CD4-positive, alpha-beta T cell treated with Interleukin-17A for 1 hour (primary cell): ENCODE results near the gene PSMD14.

ENCODE experiments used
- DNase-seq: peaks from one replicate; pipeline ENCODE4 v3.0.0-alpha.2; 2020

Gene PSMD14

GRCh38 chr2:161386228-161386824 is 78.1 kb downstream of the PSMD14 start:
- DNase-seq, result no peak

- DNase-seq, result no peak
Observed at GRCh38 chr2:161388146-161388779, 80.0 kb downstream of the PSMD14 start.

GRCh38 chr2:161391737-161392506 is 83.7 kb downstream of the PSMD14 start:
- no peak for DNase-seq

GRCh38 chr2:161400076-161400475 is 91.9 kb downstream of the PSMD14 start:
- no peak for DNase-seq

- DNase-seq, result no peak
Observed at GRCh38 chr2:161402297-161402696, 94.1 kb downstream of the PSMD14 start.

GRCh38 chr2:161406316-161406715 is 98.1 kb downstream of the PSMD14 start:
- DNase-seq, result no peak

GRCh38 chr2:161407597-161407996 is 99.4 kb downstream of the PSMD14 start:
- DNase-seq, result no peak

GRCh38 chr2:161409308-161409907 is 101.2 kb downstream of the PSMD14 start:
- no peak for DNase-seq

- no peak for DNase-seq
Observed at GRCh38 chr2:161412346-161412745, 104.1 kb downstream of the PSMD14 start.

- no peak for DNase-seq
Observed at GRCh38 chr2:161414042-161415033, 106.1 kb downstream of the PSMD14 start.

- no peak for DNase-seq
Observed at GRCh38 chr2:161415034-161415986, 107.1 kb downstream of the PSMD14 start.

- DNase-seq, result no peak
Observed at GRCh38 chr2:161415987-161416707, 107.9 kb downstream of the PSMD14 start, which contains the start of gene TBR1. TSS of gene TBR1 (plus strand) at chr2:161416297. CDS start at chr2:161416411, 114 bp downstream.

- DNase-seq, result no peak
Observed at GRCh38 chr2:161416708-161417437, 108.6 kb downstream of the PSMD14 start.

GRCh38 chr2:161417438-161418274 is 109.4 kb downstream of the PSMD14 start:
- no peak for DNase-seq

GRCh38 chr2:161418275-161418714 is 110.1 kb downstream of the PSMD14 start:
- DNase-seq, result no peak

GRCh38 chr2:161418715-161419637 is 110.8 kb downstream of the PSMD14 start:
- no peak for DNase-seq

- no peak for DNase-seq
Observed at GRCh38 chr2:161419638-161420190, 111.5 kb downstream of the PSMD14 start.
